Stimulated activated CD8-positive, alpha-beta memory T cell treated with anti-CD3 and anti-CD28 coated beads, Interleukin-15, amount 100 ng/mL, for 4 hours (primary cell): ENCODE results near the gene C16orf89.
"Not testable (repeated sequence)": the region's sequence is repeated elsewhere in the genome, so short reads cannot be mapped to it uniquely, and the experiment has no call there.

Source experiments
- DNase-seq, 2 donors: peaks; one replicate each; pipeline ENCODE4 v3.0.0-alpha.2; 2020; ENCODE audit warnings: low read depth in 2 of 2

The C16orf89 gene

DNA sequence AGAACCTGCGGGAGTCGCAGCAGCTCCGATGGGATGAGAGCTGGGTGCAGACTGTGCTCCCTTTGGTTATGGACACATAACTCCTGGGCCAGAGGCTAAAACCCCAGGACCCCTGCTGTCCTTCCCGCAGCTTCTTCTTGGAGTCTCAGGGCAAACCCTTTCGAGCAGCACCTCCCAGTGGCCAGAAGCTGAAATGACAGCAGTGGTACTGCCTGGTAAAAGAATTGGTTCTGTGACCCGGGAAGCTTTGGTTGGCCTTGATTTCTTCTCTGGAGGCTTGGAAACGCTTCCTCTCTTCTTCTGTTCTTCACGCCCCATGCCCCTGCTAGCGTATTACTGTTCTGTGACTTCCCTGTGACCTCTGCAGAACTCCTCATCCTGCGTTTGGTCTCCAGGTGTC is 19.0 kb upstream of the C16orf89 start:
- DNase-seq: not testable (repeated sequence)

DNA sequence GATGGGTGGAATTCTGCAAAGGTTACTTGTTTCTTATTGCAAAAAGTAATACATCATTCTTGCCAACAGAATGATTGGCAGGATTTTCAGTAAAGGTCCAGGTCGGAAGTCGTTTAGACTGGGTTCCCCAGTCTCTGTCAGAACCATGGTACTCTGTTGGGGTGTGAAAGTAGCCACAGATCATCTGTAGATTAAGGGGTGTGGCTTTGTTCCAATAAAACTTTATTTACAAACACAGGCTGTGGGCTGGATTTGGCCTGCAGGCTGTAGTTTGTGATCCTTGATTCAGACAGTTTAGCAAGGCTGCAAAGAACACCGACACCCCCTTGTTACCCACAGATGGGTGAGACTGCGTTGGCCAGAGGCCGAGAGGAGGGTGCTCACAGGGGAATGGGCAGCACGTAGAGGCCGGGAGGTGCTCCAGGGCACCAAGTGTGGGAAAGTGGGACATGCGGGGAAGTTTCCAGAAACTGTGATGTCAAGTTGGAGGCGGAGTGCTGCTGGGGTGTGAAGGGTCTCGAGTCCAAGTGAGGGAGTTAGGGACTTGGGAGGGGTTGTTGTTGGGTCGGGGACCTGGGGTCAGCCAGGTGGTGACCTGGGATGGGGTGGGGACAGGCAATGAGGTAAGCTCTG is 18.5 kb upstream of the C16orf89 start:
- DNase-seq: not testable (repeated sequence)

DNA sequence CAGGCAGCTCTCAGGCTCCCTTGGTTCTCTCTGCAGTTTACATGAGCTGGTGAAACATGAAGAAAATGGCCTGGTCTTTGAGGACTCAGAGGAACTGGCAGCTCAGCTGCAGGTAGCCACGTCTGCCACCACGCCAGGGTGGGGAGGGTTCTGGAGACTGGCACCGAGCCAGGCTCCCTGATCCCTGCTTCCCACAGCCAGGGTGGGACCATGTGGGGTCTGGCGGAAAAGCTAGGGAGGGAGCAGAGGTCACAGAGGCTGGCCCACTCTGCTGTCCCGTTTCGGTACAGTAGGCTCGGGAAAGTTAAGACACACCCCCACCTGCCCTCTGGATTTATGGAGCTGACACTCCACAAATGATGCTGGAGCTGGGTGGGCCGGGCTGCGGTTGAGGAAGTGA is 17.9 kb upstream of the C16orf89 start:
- not testable (repeated sequence) for DNase-seq

DNA sequence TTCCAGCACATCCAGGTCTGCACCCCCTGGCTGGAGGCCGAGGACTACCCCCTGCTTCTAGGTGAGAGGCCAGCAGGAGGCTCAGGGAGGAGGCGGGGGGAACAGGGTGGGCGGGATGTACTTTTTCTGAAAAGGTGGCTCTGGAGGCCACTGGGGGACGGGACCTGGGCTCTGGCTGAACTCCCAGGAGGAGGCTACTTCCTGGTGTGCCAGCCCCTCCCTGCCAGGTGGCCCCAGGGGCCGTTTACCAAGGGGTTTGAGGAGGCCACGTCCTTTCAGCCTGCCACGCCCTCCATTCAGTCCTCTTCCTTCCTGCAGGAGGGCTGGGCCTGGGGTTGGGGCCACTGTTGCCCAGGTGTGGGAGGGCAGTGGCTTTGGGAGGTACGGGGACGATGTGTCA is 15.2 kb upstream of the C16orf89 start:
- not testable (repeated sequence) for DNase-seq

DNA sequence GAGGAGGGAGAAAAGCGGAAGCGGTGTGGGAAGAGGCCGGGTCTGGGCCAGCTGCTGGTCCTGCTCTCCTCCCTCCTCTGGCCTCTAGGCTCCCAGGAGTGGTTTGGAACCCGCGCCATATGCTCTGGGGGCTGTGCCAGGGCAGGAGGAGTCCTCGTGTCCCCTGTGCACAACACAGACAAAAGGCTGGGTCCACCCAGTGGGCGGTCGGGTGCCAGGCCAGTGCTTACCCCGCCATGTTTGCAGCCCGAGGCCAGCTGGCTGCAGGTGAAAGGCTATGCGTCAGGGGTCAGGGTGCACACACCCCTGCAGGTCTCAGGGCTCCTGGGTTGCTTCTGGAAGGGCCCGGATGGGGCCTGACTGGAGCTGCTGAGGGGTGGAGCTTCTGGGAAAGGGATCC is 14.7 kb upstream of the C16orf89 start:
- not testable (repeated sequence) for DNase-seq

DNA sequence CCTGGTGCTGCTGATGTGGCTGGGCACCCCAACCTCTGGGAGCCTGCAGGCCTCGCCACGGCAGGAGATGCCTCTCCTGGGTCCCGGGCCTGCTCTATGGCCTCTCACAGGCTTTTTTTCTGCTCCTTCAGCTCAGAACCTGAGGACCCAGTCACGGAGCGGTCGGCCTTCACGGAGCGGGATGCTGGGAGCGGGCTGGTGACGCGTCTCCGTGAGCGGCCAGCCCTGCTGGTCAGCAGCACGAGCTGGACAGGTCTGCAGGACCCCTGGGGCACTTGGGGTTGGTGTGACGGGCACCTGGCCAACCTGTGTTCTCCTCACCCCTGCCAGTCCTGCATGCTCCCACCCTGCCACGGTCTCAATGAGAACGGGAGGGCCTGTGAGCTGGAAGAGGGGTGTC is 12.9 kb upstream of the C16orf89 start:
- DNase-seq: no peak

DNA sequence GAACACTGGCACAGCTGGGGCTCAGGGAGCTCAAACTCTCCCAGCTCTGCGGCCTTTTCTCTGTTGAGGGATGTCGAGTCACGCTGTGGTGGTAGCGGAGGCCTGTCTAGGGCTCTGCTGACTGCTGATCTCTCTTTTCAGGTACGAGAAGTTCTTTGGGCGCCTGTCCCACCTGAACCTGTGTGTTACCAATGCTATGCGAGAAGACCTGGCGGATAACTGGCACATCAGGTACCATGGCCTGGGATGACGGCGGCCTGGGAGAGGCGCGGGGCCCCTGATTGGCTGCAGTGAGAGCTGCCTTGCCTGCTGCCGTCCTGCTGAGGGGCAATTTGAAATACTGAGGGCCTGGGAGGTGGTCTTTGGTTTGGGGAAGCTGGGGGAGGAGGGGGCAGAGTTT is 11.5 kb upstream of the C16orf89 start:
- DNase-seq: no peak

DNA sequence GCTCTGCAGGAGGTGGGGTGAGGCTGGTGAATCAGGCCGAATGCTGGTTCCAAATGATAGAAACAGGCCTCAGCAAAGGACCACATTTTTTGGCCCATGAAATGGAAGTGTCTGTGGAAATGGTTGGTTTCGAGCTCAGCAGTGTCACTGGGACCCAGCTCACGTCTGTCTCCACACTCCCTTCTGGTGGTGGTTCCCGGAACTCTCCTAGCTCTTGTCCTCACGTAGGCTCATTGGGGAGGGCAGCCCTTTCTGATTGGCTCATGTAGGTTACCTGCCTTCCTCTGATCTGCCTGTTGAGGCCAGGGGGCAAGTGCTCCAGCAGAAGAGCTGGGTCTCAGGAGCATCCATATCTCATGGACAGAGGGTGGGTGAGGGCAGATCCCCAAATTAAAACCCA is 9.9 kb upstream of the C16orf89 start:
- no peak for DNase-seq

DNA sequence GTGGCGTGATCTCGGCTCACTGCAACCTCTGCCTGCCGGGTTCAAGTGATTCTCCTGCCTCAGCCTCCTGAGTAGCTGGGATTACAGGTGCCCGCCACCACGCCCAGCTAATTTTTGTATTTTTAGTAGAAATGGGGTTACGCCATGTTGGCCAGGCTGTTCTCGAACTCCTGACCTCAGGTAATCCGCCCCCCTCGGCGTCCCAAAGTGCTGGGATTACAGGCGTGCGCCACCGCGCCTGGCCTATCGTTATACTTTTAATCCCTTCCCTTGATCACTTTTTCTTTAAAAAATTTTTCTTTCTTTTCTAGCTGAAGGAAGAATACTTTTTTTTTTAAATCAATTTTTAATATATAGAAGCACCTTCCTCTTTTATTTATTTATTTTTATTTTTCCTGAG is 8.0 kb upstream of the C16orf89 start:
- not testable (repeated sequence) for DNase-seq

DNA sequence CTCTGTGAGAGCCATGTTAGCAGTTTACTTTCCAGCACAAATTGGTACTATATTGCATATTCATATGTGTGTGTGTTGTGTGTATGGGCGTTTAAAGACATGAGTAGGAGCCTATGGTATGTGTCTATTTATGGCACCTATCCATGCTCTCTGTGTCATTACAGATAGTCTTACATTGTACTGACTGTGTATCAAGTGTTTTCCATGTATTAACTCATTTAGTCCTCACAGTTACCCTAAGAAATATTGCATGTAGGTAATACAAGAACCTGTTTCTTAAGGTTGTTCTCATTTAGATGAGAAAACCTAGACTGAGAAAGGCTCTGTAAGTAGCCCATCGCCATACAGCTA is 7.5 kb upstream of the C16orf89 start:
- no peak for DNase-seq

DNA sequence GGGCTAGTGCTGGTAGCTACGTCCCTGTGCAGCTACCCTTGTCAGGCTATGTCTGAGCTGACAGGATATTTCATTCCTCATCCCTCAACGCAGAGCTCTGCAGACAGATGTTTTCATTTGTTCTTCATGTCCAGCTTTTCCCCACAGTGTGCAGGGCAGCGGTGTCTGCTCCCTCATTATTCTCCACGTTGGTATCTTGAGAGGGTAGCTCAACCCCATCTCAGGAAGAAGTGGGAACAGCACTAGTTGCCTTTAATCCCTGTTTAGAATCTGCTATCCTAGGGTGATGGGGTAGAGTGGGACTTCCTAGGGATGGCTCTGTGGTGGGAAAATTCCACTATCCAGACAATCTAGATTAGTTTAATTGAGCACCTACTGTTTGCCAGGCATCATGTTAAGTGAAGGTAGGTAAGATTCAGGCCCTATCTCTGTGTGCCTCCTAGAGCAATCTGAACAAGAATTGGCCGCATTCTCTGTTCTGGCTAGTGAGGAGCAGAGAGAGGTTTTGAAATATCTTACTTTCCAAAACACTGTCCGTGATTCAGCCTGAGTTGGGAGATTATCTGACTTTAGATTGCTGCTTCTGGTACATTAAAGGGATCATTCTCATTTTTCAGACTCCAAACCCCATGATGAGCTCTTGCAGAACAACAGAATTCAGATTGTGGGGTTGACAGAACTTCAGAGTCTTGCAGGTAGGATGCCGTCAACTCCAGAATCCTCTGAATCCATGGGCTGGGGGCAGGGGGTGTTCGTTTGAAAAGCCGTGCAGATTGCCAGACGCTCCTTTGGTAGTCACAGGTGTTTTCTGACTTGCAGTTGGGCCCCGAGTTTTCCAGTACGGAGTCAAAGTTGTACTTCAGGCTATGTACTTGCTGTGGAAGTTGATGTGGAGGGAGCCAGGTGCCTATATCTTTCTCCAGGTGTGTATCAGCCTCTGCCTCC is 6.8 kb upstream of the C16orf89 start:
- DNase-seq: no peak

DNA sequence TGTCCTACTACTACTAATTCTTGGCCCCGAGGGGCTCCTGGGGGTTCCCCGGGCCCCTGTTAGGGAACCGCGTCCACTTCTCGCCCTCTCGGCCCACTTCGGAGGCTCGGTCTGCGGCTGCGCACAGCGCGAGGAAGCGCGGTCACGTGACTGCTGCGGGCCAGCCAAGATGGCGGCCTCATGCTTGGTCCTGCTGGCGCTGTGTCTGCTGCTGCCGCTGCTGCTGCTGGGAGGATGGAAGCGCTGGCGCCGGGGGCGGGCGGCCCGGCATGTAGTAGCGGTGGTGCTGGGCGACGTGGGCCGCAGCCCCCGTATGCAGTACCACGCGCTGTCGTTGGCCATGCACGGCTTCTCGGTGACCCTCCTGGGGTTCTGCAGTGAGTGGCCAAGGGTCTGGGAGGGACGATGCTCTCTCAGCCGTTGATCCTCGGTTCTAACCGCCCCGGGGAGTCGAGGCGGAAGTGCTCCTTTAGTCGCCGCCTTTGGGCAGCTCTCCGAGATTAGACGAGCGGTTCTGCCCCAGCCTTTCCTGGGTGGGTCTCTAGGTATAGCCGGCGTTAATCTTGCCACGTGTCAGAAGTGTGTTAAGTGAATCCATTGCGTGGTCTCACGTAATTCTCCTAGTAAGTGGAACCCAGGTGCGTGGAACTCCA is 6.1 kb upstream of the C16orf89 start, which contains the start of gene ALG1:
ALG1 (plus strand) TSS at position 163 of the 653 bp plus-strand sequence; CDS start at position 170, 7 bp downstream.
- DNase-seq: peak; percentile 79

DNA sequence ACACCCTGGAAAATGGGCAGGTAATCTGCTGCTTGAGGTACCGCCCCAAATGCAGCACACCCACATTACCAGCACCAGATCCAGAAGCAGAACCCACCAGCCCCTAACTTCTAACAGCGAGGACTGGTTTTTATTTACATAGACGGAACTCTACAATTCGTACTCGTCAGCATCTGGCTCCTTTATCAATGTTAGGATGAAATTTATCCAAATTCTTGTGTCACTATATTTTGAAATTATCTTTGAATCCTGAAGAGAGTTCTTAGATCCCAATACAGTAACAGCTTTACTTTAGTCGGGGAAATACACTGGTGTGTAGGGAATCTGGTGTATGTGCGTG is 5.6 kb upstream of the C16orf89 start:
- DNase-seq: no peak

DNA sequence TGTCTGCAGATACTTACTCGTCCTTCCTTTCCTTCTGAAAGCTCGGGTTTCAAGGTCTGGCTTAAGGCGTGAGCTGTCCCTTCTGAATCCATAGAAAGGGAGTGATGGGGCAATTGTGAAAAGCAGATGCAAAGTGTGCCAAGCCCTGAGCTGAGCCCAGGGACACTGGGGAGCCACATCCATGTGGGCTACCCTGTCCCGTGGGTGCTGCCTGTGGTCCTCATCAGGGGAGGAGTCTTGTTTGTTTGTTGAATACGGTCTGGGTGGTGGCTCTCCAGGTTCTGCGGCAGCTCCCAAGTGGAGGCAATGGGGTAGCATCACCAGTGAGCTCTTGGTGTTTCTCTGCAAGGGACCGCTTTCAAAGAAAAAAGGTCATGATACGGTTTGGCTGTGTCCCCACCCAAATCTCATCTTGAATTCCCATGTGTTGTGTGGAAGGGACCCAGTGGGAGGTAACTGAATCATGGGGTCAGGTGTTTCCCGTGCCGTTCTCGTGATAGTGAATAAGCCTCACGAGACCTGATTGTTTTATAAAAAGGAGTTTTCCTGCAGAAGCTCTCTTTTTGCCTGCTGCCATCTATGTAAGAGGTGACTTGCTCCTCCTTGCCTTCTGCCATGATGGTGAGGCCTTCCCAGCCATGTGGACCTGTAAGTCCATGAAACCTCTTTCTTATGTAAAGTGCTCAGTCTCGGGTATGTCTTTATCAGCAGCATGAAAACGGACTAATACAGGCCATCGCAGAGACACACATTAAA is 4.9 kb upstream of the C16orf89 start:
- no peak for DNase-seq

DNA sequence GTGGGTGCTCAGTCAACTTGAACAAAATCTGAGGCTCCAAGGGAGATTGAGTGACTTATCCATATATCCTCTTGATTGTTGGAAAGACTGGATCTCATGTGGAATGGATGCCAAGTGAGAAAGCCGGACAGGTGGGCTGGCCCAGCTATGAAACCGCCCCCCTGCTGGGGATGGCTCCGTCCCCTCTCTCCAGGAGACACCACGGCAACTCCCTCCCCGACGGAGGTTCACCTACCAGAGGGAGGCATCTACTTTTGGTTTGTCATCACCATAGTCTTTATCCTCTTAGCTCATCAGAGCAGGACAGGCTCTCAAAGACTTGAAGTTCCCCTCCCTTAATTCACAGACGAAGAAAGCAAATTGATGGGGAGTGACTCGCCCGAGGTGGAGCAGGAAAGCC is 4.1 kb upstream of the C16orf89 start:
- DNase-seq: no peak

DNA sequence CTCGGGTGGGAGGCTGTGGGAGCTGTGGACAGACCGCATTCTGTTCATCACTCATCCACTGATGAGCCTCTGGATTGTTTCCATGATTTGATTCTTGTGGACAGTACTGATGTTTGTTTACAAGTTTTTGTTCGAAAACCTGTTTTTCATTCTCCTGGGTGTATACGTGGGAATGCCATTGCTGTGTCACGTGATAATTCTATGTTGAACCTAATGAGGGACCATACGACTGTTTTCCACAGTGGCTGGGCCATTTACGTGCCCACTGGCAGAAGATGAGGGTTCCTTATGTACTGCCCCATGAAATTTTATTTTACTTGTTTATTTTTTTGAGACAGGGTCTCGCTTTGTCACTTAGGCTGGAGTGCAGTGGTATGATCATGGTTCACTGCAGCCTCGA is 3.3 kb upstream of the C16orf89 start:
- DNase-seq: no peak

DNA sequence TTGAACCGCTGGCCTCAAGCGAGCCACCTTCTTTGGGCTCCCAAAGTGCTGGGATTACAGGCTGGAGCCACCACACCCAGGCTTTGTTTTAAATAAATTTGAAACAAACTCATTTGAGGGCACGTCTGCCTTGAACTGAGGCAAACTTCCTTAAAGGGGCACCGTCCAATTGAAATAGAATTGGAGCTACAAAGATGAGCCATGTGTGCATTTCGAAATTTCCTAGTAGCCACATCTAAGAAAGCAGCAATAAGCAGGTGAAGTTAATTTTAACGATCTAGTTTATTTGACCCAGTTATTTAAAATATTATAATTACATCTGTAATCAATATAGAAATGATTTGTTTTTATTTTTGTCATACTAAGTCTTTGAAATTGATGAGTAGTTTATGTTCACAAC is 755 bp upstream of the C16orf89 start:
- DNase-seq: no peak

DNA sequence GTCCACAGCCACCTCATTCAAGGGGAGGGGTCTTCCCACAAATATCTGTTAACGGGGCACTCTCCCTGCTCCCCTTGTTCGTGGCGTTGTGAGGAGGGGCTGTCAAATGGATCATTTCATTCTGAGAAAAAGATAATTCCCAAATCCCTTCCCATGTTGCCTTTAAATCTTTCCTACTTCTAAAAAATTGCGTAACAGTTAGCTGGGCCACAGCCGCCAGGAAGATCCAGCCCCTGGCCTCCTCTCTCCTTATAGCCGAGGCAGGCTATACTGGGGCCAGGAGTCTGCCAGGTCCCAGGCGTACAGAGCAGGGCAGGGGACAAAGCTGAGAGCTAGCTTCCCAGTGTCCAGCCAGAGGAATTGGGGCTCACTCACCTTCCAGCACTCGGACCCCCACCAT is 430 bp downstream of the C16orf89 start:
- no peak for DNase-seq

DNA sequence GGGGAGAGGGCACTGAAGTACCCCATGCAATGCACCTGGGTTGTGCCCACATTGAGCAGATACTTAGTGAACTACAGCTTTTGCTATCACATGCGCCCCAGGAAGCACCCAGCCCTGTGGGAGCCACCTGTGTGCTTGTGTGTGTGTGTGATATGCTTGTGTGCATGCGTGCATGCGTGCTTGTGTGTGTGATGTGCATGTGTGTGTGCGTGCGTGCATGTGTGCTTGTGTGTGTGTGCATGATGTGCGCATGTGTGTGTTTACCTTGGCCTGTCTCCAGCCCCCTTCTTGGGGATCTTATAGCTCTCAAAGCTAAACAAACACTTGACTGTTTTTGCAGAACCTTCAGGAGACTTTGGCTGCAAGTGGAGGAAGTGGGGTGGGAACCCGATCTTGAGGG is 841 bp downstream of the C16orf89 start:
- DNase-seq: no peak

DNA sequence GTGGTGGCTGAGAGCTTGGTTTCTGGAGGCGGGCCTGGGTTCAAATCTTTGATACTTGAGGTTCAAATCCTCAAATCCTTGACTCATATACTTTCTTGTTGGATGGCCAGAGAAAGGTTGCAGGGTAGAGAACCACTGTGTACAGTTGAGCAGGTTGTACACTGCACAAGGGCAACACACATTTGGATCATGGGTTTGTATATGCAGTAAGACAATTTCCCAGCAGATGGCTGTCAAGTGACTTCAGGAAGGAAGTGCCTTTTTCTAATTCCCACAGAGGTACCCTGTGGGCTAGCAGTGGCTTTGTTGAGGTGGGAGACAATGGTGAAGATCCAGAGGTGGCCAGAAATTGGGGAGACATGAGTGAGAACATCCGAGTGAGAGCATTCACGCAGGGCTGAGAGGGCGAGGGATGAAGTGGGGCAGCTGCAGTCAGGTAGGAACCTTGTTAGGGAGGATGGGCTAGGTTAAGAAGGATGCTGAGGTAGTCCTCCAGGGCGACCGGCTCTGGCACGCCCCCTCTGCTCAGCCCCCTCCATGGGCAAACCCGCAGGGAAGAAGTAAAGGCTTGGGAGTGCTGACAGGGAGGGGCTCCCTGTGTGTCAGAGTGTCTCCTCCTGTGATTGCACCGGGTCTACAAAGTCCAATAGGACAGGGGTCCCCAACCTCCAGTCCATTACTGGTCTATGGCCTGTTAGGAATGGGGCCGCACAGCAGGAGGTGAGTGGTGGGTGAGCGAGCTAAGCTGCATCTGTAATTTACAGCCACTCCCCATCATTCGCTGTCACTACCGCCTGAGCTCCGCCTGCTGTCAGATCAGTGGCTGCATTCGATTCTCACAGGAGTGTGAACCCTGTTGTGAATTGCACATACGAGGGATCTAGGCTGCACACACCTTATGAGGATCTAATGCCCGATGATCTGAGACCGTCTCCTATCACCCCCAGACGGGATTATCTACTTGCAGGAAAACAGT is 2.7 kb downstream of the C16orf89 start:
- no peak for DNase-seq

DNA sequence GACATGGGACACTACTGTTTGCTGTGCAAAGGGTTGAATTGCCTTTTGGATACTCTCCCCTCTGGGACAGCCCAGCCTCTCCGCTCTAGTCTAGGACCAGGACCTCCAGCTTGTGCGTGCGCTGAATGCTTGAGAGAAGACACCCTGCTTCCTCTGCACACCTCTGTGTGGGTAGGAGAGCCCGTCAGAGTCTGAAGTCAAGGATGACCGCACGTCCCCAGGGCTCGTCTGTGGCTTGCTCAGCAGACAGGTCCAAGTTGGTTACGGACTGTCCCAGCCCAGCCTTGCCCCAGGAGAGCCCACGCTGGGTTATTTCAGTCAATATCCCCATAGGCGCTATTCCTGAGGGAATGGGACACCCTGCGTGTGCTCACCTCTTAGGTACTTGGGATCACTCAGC is 3.7 kb downstream of the C16orf89 start:
- DNase-seq: no peak
